Limb (tissue), 2 donors: Measurements from ENCODE around the gene PNMA5.
A peak's percentile ranks its signal among the peaks of the same experiment; 100 is the strongest.
"Not testable (repeated sequence)": the region's sequence is repeated elsewhere in the genome, so short reads cannot be mapped to it uniquely, and the experiment has no call there.

Experiments
- DNase-seq, 2 donors: peaks; one replicate each; pipeline ENCODE4 v3.0.0-alpha.2; 2016; ENCODE audit errors: extremely low spot score in 2 of 2

PNMA5 gene

DNA sequence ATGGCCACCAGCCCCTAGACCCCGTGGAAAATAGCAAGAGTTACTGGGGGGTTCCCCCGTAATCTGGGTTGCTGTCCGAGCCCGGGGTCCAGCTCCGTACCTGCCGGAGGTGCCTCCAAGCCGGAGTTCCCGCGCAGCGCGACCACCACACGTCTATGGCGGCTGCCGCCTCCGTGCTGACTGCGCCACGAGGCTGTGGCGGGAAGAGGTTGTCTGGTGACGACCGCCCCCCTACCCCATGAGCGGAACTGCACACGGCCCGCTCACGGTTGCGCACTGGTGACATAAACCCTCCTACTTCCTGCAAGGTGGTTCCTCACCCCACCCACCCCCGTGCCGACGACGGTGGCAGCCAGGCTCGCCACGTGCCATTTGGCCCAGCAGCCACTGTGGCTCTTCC is at the start of gene PNMA5:
TSS of gene PNMA5 (minus strand) at position 184 of the 400 bp plus-strand sequence. CDS start 2,518 bp downstream, outside the sequence.
- DNase-seq = no peak

DNA sequence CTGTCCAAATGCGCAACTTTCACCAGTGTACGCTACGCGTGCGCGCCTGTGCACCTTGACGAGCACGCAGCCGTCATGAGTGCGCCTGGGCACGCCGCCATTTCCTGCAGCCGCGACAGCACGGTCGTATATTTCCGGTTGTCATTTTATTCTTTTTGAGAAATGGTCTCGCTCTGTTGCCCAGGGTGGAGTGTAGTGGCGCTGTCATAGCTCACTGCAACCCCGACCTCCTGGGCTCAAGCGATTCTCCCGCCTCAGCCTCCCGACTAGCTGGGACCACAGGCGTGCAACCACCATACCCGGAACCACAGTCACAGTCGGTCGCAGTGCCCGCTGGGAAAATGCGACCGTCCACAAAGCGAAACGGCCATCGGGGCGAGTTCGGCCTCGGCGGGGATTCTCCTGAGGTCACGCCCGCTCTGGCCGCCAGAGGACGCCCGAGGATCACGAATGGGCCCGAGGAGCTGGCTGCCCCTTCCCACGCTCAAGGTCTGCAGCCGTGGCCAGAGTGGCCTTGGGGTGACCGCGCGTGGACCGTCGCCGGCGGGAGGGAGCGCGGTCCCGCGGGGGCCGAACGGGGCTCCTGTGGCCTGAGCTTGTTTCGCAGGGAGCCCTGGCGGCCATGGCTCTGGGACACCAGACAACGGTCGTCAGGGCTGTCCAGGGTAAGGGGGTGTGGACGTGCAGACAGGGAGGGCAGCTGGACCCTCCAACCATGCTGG is 38.6 kb upstream of the PNMA5 start:
- peak; percentile 6 to 78 for DNase-seq

DNA sequence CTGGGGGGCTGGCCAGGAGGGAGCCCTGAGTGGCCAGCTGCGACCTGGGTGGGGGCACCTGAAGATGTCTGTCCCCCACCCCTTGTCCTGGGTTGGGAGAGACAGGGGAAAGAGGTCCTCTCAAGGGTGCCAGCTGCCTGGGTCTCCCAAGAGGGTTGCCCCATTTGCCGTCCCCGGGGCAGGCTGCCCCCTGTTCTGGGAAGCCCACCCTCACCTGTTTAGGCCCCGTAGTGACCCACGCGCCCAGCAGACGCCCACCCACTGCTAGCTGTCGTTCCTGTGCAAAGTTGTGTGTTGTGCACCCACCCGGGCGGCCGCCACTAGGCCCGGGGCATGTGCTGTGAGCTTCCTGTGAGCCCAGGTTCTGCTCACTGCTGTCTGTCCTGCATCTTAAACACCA is 36.9 kb upstream of the PNMA5 start:
- DNase-seq = no peak

DNA sequence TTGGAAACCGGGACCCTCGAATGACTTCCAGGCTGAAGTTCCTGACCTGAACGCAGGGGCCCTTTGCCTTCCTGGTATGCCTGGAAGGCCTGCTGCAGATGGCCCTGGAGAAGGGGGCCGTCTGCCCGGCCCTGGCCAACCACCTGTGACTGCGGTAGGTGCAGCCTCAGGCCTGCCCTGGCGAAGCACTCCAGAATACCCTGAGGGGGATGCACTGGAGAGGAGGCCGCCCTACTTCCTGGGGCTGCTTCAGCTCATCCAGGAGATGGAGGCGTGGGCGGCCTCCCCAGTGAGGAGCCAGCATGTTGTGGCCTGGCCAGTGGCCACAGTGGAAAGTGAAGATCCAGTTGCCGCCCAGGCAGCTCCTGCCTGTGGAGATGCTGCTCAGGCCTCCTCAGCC is 36.0 kb upstream of the PNMA5 start:
- no peak for DNase-seq

DNA sequence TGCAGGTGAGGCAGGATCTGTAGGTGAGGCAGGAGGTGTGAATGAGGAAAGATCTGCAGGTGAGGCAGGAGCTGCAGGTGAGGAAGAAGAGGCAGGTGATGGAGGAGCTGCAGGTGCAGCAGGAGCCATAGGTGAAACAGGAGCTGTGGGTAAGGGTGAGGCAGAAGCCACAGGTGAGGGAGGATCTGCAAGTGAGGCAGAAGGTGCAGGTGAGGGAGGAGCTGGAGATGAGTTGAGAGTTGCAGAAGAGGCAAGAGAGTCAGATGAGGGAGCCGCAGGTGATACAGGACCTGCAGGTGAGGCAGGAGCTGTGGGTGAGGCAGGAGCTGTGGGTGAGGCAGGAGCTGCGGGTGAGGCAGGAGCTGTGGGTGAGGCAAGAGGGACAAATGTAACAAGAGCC is 35.2 kb upstream of the PNMA5 start:
- no peak for DNase-seq

DNA sequence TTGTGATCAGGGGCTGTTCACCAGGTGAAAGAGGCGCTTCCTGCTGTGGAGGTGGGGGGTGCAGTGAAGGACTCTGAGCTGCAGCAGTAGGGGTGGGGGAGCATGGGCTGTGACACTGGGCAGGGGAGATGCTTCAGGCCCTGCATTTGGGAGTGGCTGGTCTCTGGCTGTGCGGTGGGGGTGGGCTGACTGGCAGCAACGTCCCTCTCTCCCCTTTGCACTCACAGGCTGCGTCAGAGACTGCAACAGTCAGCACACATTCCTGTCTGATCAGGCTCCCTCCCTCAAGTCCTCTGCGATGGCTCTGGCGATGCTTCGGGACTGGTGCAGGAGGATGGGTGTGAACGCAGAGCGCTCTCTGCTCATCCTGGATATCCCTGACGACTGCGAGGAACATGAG is 34.6 kb upstream of the PNMA5 start:
- DNase-seq = not testable (repeated sequence)

DNA sequence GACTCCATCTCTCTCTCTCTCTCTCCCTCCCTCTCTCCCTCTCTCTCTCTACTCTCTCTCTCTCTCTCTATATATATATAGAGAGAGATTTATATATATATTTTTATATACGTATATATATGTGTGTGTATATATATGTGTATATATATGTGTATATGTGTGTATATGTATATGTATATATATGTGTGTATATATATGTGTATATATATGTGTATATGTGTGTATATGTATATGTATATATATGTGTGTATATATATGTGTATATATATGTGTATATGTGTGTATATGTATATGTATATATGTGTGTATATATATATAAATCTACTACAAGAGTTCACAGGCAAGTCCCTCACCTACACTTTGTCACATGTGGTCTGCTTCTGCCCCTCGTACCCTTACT is 32.6 kb upstream of the PNMA5 start:
- DNase-seq = not testable (repeated sequence)

DNA sequence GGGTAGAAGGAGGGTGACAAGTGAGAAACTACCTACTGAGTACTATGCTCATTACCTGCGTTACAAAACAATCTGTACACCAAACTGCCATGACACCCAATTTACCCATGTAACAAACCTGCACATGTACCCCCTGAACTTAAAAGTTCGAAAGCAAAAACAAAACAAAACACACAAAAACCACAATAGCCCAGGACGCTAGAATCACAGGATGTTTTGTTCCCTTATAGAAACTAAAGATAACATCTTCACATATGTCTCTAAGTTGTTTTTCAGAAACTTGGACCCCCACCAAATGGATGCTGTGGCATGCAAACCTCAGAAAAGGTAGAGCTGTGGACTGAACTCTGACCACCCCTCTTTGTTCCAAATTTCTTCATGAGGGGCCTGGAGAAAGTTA is 25.2 kb upstream of the PNMA5 start:
- no peak for DNase-seq

DNA sequence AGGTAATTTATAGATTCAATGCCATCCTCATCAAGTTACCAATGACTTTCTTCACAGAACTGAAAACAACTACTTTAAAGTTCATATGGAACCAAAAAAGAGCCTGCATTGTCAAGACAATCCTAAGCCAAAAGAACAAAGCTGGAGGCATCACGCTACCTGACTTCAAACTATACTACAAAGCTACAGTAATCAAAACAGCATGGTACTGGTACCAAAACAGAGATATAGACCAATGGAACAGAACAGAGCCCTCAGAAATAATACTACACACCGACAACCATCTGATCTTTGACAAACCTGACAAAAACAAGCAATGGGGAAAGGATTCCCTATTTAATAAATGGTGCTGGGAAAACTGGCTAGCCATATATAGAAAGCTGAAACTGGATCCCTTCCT is 23.3 kb upstream of the PNMA5 start:
- DNase-seq = not testable (repeated sequence)

DNA sequence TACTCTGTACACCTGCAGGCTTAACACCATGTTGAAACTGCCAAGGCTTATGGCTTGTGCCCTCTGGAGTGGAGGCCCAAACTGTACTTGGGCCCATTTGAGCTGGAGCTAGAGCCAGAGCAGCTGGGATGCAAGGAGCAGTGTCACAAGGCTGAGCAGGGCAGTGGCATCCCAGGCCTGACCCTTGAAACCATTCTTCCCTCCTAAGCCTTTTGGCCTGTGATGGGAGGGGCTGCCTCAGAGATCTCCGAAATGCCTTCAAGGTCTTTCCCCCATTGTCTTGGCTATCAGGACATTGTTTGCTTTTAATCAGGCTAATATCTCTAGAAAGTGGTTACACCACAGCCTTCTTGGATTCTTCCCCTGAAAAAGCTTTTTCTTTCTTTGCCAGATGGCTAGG is 10.9 kb upstream of the PNMA5 start:
- no peak for DNase-seq

DNA sequence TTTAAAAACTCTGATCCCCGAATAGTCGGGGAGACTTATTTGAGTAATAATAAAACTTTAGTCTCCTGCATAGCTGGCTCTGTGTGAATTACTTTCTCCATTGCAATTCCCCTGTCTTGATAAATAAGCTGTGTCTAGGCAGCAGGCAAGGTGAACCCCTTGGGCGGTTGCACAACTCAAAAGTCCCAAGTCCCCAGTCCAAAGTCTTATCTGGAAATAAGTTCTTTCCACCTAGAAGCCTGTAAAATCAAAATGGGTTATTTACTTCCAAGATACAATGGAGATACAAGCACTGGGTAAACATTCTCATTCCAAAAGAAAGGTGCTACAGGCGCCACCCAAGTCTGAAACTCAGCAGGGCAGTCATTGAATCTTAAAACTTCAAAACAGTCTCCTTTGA is 10.1 kb upstream of the PNMA5 start:
- no peak for DNase-seq

DNA sequence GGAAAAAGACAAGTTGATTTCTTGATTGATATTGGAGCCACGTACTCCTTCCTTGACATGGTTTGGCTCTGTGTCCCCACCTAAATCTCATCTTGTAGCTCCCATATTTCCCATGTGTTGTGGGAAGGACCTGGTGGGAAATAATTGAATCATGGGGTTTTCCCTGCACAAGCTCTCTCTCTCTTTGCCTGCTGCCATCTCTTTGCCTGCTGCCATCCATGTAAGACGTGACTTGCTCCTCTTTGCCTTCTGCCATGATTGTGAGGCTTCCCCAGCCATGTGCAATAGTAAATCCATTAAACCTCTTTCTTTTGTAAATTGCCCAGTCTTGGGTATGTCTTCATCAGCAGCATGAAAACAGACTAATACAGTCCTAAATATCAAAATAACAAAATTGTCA is 8.3 kb upstream of the PNMA5 start:
- DNase-seq = not testable (repeated sequence)

DNA sequence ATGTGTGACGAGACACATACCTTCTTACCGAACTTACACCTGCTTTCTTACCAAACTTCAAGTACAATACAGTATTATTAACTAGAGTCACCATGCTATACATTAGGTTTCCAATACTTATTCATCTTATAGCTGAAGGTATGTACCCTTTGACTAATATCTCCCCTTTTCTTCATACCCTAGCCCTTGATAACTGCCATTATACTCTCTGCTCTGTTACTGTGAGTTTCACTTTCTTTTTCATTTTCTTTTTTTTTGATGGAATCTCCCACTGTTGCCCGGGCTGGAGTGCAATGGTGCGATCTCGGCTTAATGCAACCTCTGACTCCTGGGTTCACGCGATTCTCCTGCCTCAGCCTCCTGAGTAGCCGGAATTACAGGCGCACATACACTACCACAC is 3.4 kb upstream of the PNMA5 start:
- DNase-seq = no peak

DNA sequence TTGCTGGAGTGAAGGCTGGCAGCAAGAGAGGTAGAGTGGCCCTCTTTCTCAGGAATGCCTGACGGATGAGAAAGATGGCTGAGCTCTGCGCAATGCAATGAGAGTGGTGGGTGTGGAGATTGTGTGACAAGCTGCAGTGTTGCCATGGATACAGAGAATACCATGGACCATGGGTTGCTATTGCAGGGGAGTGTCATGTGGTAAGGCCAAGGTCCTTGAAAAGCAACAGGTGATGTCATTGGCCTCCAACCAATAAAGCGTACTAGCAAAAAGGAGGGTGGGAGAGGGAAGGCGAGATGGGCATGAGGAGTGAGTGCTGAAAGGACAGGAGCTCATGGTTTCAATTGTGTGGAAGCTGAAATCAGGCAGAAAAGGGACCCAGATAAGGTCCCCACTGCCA is 1.8 kb downstream of the PNMA5 start:
- DNase-seq = no peak

DNA sequence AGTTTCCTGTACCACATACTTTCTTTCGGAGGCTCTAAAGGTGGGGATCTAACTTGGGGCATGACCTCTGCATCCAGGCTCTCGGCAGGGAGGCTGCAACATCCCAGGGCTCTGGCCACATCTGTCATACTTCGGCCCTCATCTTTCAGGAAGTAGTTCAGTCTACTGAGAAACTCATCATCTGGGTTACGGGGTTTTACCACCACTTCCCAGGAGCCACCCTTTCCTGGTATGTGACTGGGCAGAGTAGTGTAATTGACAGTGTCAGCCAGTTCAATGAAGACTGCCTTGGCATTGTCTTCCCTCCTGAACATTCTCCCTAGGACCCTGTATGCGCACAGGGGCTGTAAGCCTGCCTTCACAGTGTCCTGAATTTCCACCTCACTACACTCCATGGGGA is 2.8 kb downstream of the PNMA5 start:
- DNase-seq = no peak

DNA sequence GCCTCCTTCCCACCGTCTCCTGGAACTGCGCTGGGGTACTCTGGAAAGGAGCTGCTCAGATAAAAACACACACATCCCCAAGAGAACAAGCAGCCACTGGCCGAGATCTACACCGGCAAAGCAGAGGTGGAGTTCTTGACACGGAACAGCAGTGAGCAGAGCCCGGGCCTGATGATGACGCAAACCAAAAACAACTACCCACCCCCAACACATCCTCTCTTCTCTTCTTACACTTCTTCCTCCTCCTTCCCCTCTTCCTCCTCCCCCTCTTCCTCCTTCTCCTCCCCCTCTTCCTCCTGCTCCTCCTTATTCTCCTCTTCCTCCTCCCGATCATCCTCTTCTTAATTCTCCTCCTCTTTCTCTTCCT is 4.6 kb downstream of the PNMA5 start:
- no peak for DNase-seq

DNA sequence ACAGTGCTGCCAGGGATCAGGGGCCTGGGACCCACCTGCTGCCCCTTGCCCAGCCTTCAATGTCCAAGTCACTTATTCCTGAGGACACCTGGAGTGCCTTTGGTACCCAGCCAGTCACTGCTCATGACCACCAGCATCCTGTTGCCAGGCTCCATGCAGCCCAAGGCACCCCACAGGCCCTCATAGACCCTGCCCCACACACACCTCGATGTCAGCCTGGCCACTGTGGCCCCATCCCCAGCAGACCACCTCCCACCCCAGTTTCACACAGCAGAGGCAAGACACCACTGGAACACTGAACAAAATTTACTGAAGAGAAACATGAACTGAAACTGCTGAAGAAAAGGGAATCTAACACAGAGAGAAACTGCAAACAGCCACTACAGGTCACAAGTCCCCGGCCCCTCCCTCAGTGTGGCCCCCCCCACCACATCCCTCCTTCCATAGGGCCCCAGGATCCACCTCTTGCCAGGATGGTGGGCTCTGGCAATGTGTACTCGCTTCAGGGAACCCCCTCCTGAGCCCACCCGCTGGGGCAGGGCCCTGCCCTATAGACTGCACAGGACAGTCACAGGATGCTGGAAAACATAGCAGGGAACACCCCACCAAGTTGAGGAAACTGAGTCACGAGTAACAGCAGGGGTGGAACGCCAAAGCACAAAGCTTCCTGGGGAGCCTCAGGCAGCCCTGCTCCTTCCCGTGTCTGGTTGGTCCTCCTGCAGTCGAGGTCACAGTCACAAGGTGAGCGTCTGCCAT is 5.2 kb downstream of the PNMA5 start:
- no peak for DNase-seq

DNA sequence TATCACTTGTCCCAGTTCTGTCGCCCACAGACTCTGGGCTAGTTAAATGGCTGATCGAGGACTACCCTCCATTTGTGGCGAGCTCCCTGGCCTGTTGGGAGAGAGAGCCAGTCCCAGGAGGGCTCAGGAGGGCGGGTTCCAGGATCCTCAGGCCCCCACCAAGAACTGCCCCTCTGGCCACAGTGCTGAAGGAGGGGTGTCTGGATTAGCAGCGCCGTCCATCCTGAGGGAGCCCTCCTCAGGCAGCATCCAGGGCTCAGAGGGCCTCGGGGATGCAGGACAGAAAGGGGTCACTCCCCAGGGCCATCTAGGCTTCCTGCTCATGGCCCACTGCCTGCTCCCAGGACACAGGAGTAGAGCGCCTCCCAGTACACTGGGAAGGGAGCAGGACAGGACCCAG is 6.1 kb downstream of the PNMA5 start:
- DNase-seq = no peak

DNA sequence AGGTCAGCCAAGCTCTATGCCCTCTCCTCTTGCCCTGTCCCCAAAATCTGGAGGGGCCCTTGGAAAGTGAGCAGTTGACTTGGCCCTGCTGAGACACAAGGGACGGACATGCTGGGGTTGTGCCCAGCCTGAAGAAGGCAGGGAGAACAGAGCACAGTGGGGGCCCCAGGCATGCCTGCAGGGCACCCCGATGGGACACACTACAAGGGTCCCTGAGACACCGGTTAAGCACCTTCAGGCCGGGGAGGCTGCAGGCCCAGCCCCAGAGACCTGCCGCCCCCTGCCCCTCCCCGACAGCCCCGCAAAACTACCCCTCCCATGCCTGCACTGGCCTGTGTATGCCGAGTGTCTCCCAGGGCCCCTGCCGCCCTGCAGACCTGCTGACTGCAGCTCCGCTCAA is 6.8 kb downstream of the PNMA5 start:
- not testable (repeated sequence) for DNase-seq

DNA sequence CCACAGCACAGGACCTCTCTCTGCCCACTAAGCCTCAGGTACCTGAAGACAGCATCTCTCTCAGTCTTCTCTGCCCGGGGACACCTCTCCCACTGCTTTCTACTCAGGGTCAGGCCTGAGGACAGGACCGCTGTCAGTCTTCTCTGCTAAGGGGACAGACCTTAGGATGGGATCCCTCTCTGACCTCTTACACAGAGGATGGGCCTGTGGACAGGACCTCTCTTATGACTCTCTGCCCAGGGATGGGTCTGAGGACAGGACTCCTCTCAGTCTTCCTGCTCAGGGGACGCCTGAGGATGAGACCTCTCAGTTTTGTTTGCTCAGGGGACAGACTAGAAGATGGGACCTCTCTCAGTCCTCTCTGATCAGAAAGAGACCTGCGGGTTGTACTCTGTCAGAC is 8.5 kb downstream of the PNMA5 start:
- not testable (repeated sequence) for DNase-seq

DNA sequence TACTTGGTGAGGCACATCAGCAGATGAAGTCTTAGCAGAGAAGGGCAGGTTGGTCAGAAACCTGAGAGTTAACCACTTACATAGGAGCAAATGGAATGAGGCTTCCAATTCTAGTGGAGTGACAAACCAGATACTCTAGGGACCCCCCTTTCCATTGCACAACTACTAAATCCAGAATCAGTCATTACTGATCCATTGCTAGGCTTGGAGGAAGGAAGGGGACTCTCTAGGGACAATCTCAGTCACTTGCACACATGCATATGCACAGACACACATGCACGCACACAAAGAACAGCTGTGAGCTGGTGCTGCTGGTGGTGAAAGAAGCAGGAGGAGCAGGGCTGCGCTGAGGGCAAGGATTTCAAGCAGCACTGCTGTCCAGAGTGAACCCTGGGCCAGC is 25.7 kb downstream of the PNMA5 start:
- no peak for DNase-seq

DNA sequence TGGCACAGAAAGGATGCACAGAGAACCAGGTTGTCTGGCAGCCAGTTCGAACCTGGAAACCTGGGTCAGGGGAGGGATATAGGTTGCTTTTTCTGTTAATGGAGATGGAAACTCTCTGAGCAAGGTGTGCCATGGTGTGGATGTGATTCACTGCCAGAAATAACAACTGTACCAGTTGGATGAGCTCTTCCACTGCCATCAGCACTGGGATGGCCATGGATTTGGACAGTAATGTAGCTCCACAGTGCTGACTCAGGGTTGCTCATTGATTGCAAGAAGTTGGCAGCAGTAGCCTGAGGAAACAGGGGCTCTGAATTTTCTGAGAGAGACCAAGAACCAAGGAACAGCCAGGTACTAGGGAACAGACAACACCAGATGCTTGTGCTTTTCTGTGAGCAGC is 33.8 kb downstream of the PNMA5 start:
- no peak for DNase-seq

DNA sequence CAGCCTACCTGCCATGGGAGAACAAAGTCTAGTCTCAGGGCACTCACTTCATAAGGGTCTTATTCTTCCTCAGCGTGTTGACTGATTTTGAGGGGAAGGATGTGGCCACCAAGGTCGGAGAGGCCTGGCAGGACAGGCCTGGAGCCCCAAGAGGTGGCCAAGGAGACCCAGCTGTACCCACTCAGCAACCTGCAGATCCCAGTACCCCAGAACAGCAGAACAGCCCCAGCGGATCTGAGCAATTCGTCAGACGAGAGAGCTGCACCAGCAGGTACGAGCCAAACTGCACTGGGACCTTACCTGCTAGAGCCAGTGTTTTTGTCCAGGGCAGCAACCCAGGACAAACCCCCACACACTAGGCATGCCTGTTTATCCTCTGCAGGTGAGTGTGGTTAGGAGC is 34.3 kb downstream of the PNMA5 start:
- no peak for DNase-seq
